Stimulated activated CD4-positive, alpha-beta T cell treated with anti-CD3 and anti-CD28 coated beads, Interleukin-1b, Interleukin-23, amount 100 ng/mL, for 1 hour (primary cell): Measurements from ENCODE around the gene MPO.

Experiments
- DNase-seq, 2 donors: peaks; one replicate each; pipeline ENCODE4 v3.0.0-alpha.2; 2020; ENCODE audit warnings: low read depth in 2 of 2

MPO gene, protein sequence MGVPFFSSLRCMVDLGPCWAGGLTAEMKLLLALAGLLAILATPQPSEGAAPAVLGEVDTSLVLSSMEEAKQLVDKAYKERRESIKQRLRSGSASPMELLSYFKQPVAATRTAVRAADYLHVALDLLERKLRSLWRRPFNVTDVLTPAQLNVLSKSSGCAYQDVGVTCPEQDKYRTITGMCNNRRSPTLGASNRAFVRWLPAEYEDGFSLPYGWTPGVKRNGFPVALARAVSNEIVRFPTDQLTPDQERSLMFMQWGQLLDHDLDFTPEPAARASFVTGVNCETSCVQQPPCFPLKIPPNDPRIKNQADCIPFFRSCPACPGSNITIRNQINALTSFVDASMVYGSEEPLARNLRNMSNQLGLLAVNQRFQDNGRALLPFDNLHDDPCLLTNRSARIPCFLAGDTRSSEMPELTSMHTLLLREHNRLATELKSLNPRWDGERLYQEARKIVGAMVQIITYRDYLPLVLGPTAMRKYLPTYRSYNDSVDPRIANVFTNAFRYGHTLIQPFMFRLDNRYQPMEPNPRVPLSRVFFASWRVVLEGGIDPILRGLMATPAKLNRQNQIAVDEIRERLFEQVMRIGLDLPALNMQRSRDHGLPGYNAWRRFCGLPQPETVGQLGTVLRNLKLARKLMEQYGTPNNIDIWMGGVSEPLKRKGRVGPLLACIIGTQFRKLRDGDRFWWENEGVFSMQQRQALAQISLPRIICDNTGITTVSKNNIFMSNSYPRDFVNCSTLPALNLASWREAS

DNA sequence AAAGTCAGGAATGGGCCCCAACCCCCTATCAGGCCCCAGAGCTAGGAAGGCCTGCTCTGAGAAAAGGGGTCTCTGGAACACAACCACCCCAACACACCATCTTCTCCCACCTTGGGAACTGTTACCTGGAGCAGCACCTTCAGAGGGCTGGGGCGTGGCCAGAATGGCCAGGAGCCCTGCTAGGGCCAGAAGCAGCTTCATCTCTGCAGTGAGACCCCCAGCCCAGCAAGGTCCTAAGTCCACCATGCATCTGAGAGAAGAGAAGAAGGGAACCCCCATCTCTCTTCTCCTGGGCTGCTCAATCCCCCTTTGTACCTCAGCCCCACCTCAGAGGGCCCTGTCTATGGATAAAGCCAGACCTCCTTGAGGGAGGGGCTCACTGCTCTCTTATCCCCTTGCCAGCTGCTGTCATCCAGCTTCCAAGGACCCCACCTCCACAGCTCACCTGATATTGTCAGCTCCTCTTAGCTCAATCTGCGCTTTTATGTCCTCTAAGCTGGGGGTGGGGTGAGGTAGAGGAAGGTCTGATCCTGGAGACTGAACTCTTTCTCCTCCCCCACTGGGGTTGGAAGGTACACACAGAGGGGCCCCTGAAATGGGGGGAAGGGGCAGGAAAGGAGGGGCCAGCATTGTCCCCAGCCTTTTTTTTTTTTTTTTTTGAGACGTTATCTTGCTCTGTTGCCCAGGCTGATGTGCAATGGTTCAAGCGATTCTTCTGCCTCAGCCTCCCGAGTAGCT, at the start of gene MPO:
Gene MPO (minus strand): TSS at position 456 of the 738 bp plus-strand sequence. CDS start 177 bp downstream, at position 279.
- no peak for DNase-seq

DNA sequence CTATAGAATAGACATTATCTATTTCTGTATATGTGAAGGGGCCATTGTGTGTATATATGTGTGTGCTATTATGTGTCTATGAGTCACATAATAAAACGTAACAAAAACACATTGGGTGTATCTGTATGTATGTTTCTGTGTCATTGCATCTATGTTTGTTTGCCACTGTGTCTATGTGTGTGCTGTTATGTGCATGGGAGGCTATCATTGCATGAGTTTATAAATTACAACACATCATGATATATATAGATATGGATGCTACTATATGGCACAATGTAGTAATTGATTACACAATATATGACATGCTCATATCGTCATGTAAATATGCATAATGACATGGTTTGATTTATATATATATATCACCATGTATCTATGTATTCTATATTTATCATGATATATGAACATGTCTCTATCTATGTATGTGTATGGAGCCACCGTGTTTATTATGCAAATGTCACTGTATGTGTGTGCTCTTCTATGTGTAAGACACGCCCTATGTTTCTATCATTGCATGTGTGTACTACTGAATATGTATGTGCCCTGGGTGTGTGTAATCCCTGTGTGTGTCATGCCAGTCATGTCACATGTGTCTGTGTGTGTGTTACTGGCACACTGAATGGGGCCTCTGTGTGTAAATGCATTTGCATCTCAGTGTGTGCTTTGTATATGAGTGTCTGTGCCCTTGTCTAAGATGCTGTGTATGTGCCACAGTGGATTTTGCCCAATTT, 49.2 kb upstream of the MPO start:
- no peak for DNase-seq

DNA sequence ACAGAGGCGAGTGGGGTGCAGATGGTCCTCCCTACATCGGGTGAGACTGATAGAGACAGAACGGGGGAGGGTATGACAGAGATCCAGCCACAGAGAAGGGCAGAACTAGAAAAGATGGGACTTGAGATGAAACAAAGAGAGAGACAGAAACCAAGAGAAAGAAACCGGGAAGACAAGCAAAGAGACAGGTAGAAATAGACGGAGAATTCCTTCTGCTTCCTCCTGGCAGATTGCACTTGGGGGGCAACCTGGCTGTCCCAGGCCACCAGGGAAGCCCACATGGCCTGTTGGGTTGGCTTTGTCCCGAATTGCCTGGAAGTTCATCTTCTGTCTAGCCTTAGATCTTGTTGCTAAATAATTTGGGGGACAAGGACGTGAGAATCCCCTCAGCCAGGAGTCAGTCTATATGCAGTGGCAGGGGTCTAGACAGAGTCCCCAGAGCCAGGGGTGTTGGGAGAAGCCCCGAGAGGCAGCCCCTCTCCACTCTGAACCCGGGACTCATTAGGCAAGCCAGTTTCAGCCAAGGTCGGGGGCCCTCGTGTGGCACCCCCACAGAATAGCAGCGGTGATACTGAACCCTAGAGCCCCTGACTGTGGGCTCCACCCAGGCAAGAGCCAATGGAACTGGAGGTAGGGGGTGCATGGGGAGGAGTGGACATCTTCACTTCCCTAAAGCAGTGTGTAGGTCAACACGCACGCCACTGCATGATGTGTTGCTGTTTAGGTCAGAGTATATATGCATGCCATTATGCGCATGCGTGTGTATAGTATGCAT, 48.5 kb upstream of the MPO start:
- DNase-seq = peak; percentile 70

DNA sequence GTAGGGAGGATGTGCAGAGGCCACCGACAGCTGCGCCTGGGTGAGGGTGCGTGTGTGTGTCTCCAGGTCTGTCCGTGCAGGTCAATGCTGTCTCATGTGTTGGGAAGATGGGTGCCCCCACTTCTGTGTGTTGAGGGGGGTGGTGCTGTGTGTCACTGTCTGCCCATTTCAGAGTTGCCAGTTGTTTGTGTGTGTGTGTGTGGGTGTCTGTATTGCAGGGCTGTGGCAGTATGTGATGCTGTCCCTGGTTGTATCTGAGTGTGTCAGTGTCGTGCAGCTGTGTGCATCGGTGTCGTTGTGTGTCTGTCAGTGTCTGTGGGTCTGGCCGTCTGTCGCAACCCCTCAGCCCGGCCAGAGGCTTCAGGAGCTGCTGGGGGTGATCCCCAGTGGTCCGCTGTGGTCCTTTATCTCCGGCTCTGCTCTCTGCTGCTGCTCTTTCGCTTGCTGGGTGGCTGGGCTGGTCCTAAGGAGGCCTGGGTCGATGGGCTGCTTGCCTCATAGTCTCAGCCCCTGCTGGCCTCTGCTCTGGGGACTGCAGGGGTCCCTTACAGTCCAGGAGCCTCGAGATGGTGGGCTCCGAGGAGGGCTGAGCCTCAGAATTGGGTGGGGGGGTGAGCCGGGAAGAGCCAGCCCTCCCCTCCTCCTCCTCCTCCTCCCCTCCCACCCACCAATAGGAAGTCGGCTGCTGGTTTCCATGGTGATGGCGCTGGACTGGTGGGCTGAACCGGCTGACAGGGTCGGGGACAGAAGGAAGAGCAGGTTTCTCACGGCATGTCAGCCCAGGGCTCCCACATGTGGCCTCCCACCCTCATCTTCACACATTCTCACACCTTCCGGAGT, 47.7 kb upstream of the MPO start, which contains the start of gene TSPOAP1:
Gene TSPOAP1 (minus strand): TSS at position 601 of the 840 bp plus-strand sequence. CDS start 875 bp downstream, outside the sequence.
- peak; percentile 70 to 72 for DNase-seq

DNA sequence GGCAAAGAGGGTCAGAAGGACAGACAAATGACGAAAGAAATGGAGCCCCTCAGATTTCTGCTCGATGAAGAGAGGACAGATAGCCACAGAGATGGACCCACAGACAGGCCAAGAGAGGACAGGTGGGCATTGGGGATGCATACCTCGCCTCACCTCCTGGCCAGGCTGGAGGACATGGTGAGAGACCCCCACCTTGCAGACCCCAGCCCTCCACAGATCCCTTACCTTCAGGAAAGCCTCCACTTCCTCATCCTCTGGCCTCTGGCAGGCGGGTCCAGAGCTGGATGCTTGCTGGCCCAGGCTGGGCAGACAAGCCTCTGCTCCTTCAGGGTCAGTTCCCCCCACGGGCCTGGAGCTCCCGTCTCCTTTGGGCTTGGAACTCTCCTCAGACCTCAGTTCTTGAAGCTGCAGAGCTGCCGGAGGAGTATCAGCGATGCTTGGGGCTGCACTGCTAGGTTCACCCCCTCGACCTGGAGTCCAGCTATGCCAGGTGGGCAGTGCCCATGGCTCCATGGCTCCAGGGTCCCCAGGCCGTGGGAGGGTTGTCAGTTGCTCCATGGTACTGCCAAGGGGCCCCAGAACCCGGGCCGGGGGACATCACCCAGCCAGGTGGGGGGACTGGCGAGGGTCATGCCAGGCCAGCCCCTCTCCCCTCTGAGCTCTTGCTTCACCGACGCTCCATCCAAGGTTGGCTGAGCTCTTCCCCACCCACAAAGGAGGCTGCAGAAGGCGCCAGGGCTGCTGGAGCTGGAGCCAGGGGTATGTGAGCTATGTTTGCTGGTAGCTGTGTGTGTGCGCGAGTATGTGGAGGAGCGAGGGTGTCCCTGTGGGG, 46.8 kb upstream of the MPO start:
- no peak for DNase-seq

DNA sequence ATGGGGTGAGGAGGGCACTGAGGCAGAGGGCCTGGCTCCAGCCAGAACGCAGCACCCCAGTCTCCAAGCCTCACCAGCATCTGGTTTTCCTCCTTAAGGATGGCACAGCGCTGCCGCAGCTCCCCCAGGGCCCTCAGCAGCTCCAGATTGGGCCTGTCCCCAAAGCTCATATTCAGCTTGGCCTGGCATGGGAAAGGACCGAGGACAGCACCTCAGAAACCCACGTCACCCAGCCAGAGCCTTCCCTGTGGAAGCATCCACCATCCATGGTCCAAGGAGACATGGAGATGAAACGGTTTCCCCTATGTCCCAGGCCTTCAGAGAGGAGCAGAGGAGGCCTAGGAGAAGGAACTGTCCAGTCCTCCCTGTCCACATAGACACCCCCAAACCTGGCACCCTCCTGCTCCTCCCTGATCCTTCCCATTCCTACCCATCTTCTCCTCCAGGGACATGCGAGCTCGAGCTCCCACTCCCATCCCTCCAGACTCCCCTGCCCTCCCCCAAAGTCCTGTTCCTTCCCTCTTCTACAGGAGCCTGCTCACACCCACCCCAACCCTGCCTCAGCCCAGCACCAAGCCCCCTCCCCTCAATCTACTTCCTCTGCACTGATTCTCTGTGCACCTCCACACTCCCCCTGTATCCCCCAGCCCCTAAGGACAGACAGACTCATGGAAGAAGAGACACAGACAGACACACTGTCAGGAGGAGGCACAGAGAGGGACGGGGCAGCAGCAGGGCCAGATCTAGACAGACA, 46.1 kb upstream of the MPO start:
- DNase-seq = no peak

DNA sequence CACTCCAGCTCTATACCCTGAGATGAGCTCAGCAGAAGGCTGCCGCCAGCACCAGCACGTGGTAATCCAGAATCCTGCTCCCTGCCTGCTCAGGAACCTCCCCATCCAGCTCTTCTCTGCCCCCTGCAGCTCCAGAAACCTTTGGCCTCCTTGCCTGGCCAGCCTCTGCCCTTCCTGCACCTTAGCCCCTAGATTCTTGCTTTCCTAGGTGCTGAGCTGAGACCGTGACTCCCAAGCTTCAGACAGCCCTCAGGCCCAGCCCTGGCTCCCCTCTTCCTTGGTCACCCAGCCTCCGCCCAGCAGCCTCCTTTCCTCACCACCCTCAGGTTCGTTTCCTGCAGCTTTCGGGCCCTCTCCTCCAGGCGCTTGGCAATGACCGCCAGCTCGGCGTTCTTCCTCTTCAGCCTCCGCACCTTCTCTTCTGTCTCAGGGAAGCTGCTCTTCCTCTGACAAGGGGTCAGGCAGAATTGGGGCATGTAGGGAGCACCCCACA, 45.3 kb upstream of the MPO start:
- DNase-seq = no peak

DNA sequence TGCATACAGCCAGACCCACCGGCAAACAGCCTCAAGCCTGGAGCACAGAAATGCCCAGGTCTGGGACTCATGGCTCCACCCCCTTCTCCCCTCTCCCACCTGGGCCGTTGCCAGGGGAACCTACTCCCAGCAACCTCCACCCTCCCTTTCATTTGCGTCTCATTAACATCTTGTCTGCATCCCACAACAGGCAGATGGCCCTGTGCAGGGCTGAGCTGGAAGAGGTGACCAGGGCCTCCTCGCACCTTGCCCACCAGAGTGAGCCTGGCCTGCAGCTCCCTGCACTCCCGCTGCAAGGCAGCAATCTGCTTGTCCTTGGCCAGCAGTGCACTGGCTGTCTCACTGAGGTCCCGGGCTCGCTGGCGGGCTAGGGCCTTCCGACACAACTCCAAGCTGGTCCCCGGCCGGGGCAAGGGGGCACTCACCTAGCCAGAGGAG, 44.6 kb upstream of the MPO start:
- DNase-seq = no peak

DNA sequence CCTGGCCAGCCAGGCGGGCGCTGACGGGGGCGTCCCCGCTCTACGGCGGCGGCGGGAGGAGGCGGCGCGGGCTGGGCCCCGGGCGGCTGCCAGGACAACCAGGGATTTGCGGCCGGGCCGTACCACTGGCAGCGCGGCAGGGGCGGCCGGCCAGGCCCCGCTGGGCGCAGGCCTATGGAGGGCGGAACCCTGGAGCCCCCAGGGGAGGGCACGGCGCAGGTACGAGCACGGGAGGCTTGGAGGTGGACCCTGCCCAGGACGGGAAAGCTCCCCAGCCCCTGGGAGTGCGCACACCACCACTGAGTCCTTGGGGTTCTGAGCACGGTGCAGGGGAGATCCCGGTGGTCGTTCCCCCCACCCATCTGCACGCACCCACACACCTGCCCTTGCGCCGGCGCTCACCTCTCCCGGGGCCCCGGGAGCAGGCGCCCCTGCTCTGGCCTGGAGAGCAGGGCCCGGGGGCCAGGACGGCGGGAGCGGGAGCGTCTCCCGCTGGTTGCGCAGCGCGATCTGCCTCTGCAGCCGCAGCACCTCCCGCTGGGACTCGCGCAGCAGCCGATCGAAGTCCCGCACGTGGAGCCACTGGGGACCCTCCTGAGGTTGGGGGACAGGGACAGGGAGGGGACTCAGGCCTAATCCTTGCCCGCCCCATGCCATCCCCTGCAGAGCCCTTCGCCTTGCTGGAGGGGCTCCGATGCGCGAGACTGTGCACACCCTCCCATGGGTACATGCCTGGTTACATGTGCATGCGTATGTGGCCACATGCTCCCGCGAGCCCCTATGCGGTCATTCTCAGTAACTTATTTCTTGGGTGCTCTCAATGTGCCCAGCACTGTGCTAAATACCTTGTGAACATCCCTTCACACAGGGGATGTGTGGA, 43.9 kb upstream of the MPO start:
- no peak for DNase-seq

DNA sequence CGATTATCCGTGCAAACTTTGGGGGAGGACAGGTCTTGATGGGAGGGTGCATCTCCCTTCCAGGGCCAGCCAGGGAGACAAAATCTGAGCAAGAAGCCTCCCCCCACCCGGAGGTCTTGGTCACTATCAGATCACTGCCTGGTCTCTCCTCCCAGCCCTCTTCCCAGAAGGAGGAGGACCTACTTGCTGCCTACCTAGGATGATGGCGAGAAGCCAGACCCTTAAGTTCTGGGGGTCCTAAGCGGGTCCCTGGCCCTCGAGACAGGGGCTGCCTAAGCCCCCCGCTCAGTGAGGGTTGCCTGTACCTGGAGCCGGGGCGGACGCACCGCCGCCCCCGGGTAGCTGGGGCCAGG, 43.3 kb upstream of the MPO start:
- no peak for DNase-seq

DNA sequence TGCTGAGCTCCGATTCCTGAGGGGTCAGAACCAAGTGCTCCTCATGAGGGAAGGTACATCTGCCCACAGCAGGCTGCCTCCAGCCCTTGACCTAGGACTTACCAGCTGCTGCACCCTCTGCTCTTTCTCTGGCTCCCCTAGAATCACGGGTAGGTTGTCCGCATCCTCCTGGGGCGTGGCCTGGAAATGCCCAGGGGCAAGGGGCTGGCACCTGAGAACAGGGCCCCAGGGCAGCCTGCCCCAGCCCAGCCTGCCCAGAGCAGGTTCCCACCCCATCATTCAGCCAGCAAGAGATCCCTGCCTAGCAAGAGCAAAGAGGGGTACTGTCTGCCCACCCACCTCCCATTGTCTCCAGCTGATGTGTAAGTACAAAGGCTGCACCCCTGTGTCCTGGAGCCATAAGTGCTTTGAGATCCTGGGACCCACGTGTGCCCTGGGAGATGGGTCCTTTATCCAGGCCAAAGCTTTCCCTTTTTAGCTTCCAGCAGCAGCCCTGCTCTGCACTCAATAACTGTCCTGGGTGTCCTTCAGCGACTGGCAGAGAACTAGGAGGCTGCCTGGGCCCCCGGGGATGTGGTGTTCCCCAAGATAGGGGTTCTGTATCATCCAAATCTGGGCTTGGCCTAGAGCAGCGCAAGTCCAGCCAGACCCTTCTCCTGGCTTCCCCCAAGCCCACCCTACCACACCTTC, 42.8 kb upstream of the MPO start:
- no peak for DNase-seq

DNA sequence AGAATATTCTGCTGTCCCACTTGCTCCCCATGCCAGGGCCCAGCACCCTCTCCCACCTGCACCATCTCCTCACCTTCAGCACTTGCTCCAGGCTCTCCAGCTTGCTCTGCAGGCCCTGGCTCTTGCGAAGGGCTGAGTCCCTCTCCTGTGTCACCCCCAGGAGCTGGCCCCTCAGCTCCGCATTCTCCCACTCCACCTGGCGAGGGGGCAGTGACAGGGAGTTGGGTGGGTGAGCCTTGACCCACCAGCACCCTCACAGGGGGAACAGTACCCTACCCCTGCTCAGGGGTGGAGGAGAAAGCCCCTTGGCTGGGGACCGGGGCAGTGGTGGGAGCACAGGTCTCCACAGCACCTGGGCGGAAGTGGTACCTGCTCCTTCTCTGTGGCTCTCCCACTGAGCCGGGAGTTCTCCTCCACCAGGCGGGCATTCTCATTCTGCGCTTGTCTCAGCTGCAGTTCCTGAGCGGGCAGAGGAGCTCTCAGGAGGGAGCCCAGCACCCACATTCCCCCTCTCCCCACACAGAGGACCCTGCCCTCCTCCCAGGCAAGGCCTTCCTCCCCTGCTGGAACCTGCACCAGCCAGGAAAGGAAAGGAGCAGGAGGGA, 41.9 kb upstream of the MPO start:
- DNase-seq = no peak

DNA sequence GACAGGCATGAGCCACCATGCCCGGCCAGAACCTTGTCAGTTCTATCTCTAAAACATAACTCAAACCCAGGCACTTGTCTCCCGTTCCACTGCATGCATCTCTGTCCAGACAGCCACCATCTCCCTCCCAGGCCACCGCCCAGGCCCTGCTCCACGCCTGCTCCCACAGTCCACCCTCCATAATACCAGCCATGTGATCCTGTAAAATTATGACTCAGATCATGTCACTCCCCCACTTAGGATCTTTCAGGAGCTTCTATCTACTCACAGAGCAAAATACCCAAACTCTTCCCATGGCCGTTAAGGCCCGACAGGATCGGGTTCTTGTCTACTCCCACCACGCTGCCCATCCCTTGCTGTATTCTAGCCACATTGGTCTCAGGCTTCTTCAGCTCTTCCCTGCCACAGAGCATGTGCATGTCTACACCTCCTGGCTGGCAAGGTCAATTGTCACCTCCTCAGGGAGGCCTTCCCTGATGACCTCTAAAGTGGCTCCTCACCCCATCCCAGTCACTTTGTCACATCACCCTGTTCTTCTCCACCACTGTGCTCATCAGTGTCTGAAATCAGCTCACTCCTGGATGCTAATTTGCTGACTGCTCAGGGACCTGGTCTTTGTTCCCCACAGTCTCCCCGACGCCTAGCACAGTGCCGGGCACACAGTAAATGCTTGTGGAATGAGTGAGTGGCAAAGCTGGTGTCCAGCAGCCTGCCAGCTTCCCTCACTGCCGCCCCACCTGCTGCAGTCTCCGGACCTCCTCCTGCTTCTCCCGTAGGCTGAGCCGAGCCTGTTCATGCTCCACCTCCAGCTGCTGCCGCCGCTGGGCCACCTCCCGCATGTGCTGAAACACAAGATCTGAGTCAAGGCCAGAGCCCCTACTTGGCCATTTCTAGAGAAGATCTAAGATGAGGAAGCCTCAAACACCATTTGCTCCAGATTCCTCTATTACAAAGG, 41.1 kb upstream of the MPO start:
- DNase-seq = no peak

DNA sequence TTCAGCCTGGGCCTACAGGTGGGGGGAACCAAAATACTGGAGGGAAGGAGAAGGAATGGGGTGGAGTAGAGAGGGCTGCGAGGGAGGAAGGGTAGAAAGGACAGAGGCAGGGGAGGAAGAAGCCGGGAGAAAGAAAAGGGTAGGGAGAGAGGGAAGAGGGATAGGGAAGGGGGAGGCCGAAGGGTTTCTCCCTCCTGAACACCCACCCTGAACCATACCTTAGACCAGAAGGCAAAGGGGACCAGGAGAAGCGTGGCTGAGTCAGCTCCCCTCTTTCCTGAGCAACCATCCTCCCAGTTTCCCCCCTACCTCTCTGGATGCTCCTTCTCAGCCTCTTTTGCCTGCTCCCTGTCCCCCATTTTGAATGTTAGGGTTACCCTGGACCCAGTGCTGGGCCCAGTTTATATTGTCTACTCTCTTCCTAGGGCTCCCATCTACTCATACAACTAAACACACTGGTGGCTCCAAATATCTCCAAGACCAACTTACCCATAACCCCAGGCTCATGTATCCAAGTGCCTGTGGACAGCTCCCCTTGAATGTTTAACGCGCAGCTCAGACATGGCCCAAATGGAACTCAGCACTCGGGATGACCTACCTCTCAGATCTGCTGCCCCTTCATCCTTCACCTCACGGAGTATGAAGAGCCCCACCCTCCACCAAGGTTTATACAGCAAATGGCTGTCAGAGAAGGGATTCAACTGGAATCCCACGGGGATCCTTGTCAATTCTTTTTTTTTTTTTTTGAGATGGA, 40.0 kb upstream of the MPO start:
- DNase-seq = no peak
